ENCODE measurements around the gene LGALS9.

- TF ChIP-seq CTCF (IDR thresholded peaks at IDR 0.05) (no peak), POLR2A (IDR thresholded peaks at IDR 0.05) (no peak)
Observed at GRCh38 chr17:27630607-27631410, at the start of gene LGALS9.
